Naive thymus-derived CD8-positive, alpha-beta T cell (primary cell): ENCODE results near the gene MYRFL. TPM values are rescaled to one million over a fixed set of nuclear protein-coding genes. Genes with fewer than 3 reads are reported as not detected.

Source experiments
- ATAC-seq, 2 donors: fragments of 150-1000 bp; cut with Tn5 transposase in 1 of 2; sonication (Bioruptor Pico), chemical (Tn5 transposase) in 1 of 2; 1 replicate in 1 of 2; 2 replicates in 1 of 2; pipeline ENCODE4 v1.10.0; 2021; ENCODE audit warnings: mild to moderate bottlenecking in 2 of 2, moderate library complexity in 2 of 2
- POLR2A ChIA-PET: fragments of 350-600 bp; sonication (Branson Sonifier 250); formaldehyde crosslinking; loops from one replicate; lab custom pipeline; 2021; ENCODE audit warnings: antibody characterized with exemption; lab: Charles Lee
- DNase-seq, 10 donors: peaks; one replicate each; pipeline versions ENCODE4 v3.0.0 to v3.0.0-alpha.2; 2020 to 2022
- H3K27ac Mint-ChIP-seq, 10 donors: one replicate each; pipeline ENCODE4 v1.8.0; 2020 to 2022; ENCODE audit warnings: mild to moderate bottlenecking in 10 of 10, mixed read lengths in 10 of 10, moderate library complexity in 4 of 10, inconsistent platforms in 1 of 10
- H3K27me3 Mint-ChIP-seq, 5 donors: one replicate each; pipeline ENCODE4 v1.8.0; 2021 to 2022; ENCODE audit warnings: mixed read lengths in 5 of 5
- H3K36me3 Mint-ChIP-seq, 3 donors: one replicate each; pipeline ENCODE4 v1.8.0; 2020 to 2022; ENCODE audit warnings: mixed read lengths in 3 of 3, mild to moderate bottlenecking in 2 of 3, inconsistent platforms in 1 of 3
- H3K4me1 Mint-ChIP-seq, 4 donors: one replicate each; pipeline ENCODE4 v1.8.0; 2021 to 2022; ENCODE audit warnings: mixed read lengths in 4 of 4
- H3K4me3 Mint-ChIP-seq, 10 donors: one replicate each; pipeline ENCODE4 v1.8.0; 2020 to 2022; ENCODE audit warnings: mild to moderate bottlenecking in 10 of 10, mixed read lengths in 10 of 10, moderate library complexity in 6 of 10, inconsistent platforms in 1 of 10
- H3K9me3 Mint-ChIP-seq, 9 donors: one replicate each; pipeline ENCODE4 v1.8.0; 2020 to 2022; ENCODE audit warnings: mixed read lengths in 9 of 9, mild to moderate bottlenecking in 3 of 9, inconsistent platforms in 1 of 9, moderate library complexity in 1 of 9
- polyA plus RNA-seq, 3 donors: library from polyadenylated mRNA; unstranded; fragments of 300-500 nt; fragmentation: Illumina TruSeq; gene quantifications; one replicate each; pipeline ENCODE4 v1.2.3, GENCODE V29; 2021
- total RNA-seq, 8 experiments: library from RNA in 2 of 8; stranded (reverse) in 2 of 8; gene quantifications; one replicate each; pipeline ENCODE4 v1.2.3 and lab custom pipeline; 2021 to 2026

Gene MYRFL
- total and polyA plus RNA-seq, 5 experiments from 2014 or later: not detected

DNA sequence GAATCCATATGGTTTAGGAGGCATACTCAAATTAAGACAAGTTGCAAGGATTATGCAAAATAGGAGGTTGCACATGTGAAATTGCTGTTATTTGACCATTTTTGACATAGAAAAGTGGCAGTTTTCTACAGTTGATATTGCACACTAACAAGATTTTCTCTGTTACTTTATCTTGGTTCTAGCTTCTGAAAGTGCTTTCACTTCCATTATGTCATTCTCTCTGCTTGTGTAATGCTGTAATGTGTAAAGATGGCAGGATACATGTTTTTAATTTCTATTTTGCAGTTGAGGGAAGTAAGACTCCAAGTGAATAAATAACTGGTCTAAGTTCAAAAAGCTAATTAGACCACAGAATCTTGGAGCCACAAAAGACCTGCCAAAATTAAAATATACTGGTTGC, 60.6 kb downstream of the MYRFL start:
- Mint-ChIP-seq H3K27me3 (peaks cover 0 to 7% (median 0%) of the 10 kb centered on the region in 5 donors), H3K36me3 (no peaks in the 10 kb centered on the region), H3K4me1 (no peaks in the 10 kb centered on the region), H3K9me3 (no peaks in the 10 kb centered on the region), H3K27ac (no peak overlapping the region), H3K4me3 (no peak overlapping the region)
- no peak for DNase-seq
- POLR2A ChIA-PET: no interaction called here
- no peak for ATAC-seq

DNA sequence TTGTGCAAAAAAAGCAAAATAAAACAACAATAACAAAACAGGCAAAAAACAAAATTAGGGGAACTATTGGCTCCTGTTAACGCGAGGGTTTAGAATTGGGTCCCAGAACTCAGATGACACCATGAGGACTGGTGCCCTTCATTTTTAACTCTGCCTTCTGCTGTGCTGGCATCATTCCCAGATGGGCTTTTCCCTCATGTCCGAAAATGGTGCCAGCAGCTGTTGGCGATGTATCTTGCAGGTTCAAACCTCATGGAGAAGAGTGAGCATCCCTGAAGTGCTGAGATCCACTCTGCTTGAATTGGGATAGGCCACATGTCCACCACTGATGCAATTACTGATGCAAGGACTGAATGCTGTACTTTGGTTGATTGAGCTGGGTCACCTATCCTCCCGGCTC, 61.1 kb downstream of the MYRFL start:
- ATAC-seq (no peak), DNase-seq (no peak)
- Mint-ChIP-seq H3K4me3 (no peak overlapping the region), H3K4me1 (no peaks in the 10 kb centered on the region), H3K27ac (no peak overlapping the region), H3K36me3 (no peaks in the 10 kb centered on the region), H3K9me3 (no peaks in the 10 kb centered on the region), H3K27me3 (peaks cover 0 to 7% (median 0%) of the 10 kb centered on the region in 5 donors)
- POLR2A ChIA-PET: no interaction called here

DNA sequence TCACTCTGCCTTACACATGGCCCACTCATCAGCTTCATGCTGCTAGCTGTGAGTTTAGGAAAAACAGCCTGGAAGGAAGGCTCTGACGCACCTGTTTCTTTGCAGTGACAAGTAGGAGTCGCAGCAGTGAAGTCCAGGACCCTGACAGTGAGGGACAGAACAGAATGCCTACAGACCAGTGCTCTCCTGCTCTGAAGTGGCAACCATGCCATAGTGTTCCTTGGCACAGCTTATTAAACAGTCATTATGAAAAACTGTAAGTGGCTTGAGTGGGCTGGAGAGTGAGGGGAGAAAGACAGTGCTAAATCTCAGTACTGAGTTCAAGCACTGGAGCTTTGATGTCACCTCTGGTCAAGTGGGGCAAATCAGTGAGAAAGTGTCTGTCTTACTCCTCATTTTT, 61.7 kb downstream of the MYRFL start:
- Mint-ChIP-seq H3K9me3 (no peaks in the 10 kb centered on the region), H3K36me3 (no peaks in the 10 kb centered on the region), H3K27ac (no peak overlapping the region), H3K27me3 (peaks cover 0 to 4% (median 0%) of the 10 kb centered on the region in 5 donors), H3K4me1 (no peaks in the 10 kb centered on the region), H3K4me3 (no peak overlapping the region)
- POLR2A ChIA-PET: no interaction called here
- DNase-seq (no peak), ATAC-seq (no peak)

DNA sequence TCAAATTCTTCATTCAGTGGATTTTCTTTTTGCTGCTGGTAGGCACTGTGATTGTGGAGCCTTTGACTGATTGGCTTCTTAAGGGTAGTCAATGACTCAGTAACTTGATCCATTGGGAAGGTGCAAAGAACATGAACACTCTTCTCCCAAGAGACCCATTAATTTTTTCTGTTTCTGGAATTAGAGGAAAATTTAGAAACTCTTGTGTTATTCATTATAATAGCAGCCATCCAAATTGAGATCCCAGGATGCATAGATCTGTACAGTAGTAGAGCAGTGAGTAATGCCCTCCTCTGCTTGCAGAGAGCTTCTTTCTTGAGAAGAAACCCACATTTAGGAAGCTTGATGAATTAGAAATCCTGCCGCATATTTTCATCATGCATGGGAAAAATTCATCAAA, 63.9 kb downstream of the MYRFL start:
- Mint-ChIP-seq H3K4me1 (no peaks in the 10 kb centered on the region), H3K36me3 (no peaks in the 10 kb centered on the region), H3K9me3 (no peaks in the 10 kb centered on the region), H3K4me3 (no peak overlapping the region), H3K27me3 (peaks cover 0 to 5% (median 0%) of the 10 kb centered on the region in 5 donors), H3K27ac (no peak overlapping the region)
- POLR2A ChIA-PET: no interaction called here
- ATAC-seq (no peak), DNase-seq (no peak)

- Mint-ChIP-seq H3K4me1 (peaks cover 0 to 2% (median 0%) of the 10 kb centered on the region in 4 donors), H3K9me3 (no peaks in the 10 kb centered on the region), H3K27ac (no peak overlapping the region), H3K27me3 (peaks cover 0 to 10% (median 0%) of the 10 kb centered on the region in 5 donors), H3K4me3 (no peak overlapping the region), H3K36me3 (no peaks in the 10 kb centered on the region)
- DNase-seq (no peak), ATAC-seq (no peak)
- POLR2A ChIA-PET: no interaction called here
These were observed 69.9 kb downstream of the MYRFL start for GRCh38 chr12:69894800-69895383.

GRCh38 chr12:69896653-69897381, 71.8 kb downstream of the MYRFL start:
- Mint-ChIP-seq H3K36me3 (no peaks in the 10 kb centered on the region), H3K27ac (no peak overlapping the region), H3K9me3 (no peaks in the 10 kb centered on the region), H3K27me3 (peaks cover 0 to 14% (median 2%) of the 10 kb centered on the region in 5 donors), H3K4me1 (peaks cover 0 to 5% (median 0%) of the 10 kb centered on the region in 4 donors), H3K4me3 (no peak overlapping the region)
- POLR2A ChIA-PET: no interaction called here
- no peak for DNase-seq
- ATAC-seq: no peak

GRCh38 chr12:69897744-69898143, 72.7 kb downstream of the MYRFL start:
- no peak for ATAC-seq
- H3K9me3 Mint-ChIP-seq: no peaks in the 10 kb centered on the region
- no peaks in the 10 kb centered on the region for H3K36me3 Mint-ChIP-seq
- H3K4me1 Mint-ChIP-seq: peaks cover 0 to 5% (median 0%) of the 10 kb centered on the region in 4 donors
- peaks cover 0 to 14% (median 3%) of the 10 kb centered on the region in 5 donors for H3K27me3 Mint-ChIP-seq
- DNase-seq: no peak
- H3K4me3 Mint-ChIP-seq: no peak overlapping the region
- H3K27ac Mint-ChIP-seq: no peak overlapping the region
- POLR2A ChIA-PET: no interaction called here

DNA sequence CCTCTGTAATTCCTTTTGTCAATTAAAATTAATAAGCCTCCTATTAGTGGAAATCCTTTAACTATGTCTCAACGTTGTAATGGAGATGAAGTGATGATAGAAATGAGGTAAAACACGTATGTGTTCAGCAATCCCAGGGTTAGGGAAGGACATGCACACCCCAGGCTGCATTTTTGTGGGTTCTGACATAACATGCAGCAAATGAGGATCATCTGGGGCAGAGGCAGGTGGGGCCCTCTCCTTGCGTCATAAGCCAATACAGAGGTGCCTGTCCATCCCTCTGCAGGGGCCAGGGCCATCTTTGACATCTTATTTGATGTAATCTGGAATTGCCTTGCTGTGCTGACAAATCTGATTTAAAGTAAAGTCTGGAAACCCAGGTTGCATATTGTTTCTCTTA, 73.2 kb downstream of the MYRFL start:
- POLR2A ChIA-PET: no interaction called here
- ATAC-seq: no peak
- no peak for DNase-seq
- Mint-ChIP-seq H3K4me3 (no peak overlapping the region), H3K9me3 (no peaks in the 10 kb centered on the region), H3K36me3 (no peaks in the 10 kb centered on the region), H3K27ac (no peak overlapping the region), H3K27me3 (peaks cover 0 to 14% (median 3%) of the 10 kb centered on the region in 5 donors), H3K4me1 (peaks cover 0 to 5% (median 0%) of the 10 kb centered on the region in 4 donors)

DNA sequence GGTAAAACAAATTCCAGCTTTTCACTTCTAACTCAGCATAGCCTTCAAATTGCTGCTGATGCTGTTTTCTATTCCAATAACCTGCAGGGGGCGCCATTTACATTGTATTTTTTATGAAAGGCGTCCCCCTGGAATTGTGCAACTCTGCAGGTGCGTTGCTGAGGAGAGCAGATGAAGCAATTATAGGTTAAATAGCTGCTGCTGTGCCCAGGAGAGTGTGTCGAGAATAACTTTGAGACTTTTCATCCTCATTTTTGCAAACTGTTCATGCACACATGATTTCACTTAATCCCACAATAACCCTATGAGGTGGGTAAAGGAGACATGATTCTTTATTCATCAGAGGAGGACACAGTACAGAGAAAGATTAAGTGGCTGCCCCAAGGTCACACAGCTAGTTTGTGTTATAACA, 75.7 kb downstream of the MYRFL start:
- Mint-ChIP-seq H3K9me3 (no peaks in the 10 kb centered on the region), H3K27me3 (peaks cover 0 to 23% (median 3%) of the 10 kb centered on the region in 5 donors), H3K4me1 (peaks cover 0 to 3% (median under 1%) of the 10 kb centered on the region in 4 donors), H3K27ac (no peak overlapping the region), H3K4me3 (no peak overlapping the region), H3K36me3 (no peaks in the 10 kb centered on the region)
- DNase-seq (peak; percentile 18 to 75 (median 56)), ATAC-seq (no peak)
- POLR2A ChIA-PET: no interaction called here

GRCh38 chr12:69901221-69901905, 76.3 kb downstream of the MYRFL start:
- no peak overlapping the region for H3K4me3 Mint-ChIP-seq
- POLR2A ChIA-PET: no interaction called here
- H3K4me1 Mint-ChIP-seq: peaks cover 0 to 7% (median 6%) of the 10 kb centered on the region in 4 donors
- ATAC-seq (no peak), DNase-seq (no peak)
- no peak overlapping the region for H3K27ac Mint-ChIP-seq
- no peaks in the 10 kb centered on the region for H3K36me3 Mint-ChIP-seq
- peaks cover 0 to 23% (median 3%) of the 10 kb centered on the region in 5 donors for H3K27me3 Mint-ChIP-seq
- no peaks in the 10 kb centered on the region for H3K9me3 Mint-ChIP-seq

GRCh38 chr12:69903548-69903947, 78.5 kb downstream of the MYRFL start:
- H3K9me3 Mint-ChIP-seq: no peaks in the 10 kb centered on the region
- POLR2A ChIA-PET: no interaction called here
- peaks cover 0 to 23% (median 3%) of the 10 kb centered on the region in 5 donors for H3K27me3 Mint-ChIP-seq
- H3K36me3 Mint-ChIP-seq: no peaks in the 10 kb centered on the region
- H3K4me1 Mint-ChIP-seq: peaks cover 0 to 14% (median 10%) of the 10 kb centered on the region in 4 donors
- H3K4me3 Mint-ChIP-seq: no peak overlapping the region
- no peak for ATAC-seq
- H3K27ac Mint-ChIP-seq: no peak overlapping the region
- no peak for DNase-seq

- no peaks in the 10 kb centered on the region for H3K9me3 Mint-ChIP-seq
- POLR2A ChIA-PET: no interaction called here
These were observed 79.8 kb downstream of the MYRFL start for GRCh38 chr12:69904777-69905176.

GRCh38 chr12:69905801-69906200, 80.8 kb downstream of the MYRFL start:
- peaks cover 0 to 10% (median 2%) of the 10 kb centered on the region in 5 donors for H3K27me3 Mint-ChIP-seq
- peak overlapping the region in 1 of 10 donors; percentile 8 for H3K4me3 Mint-ChIP-seq
- H3K27ac Mint-ChIP-seq: peak overlapping the region in 1 of 10 donors; percentile 86
- POLR2A ChIA-PET: no interaction called here
- no peaks in the 10 kb centered on the region for H3K36me3 Mint-ChIP-seq
- no peak for DNase-seq
- no peak for ATAC-seq
- H3K9me3 Mint-ChIP-seq: no peaks in the 10 kb centered on the region
- peaks cover 0 to 11% (median 10%) of the 10 kb centered on the region in 4 donors for H3K4me1 Mint-ChIP-seq

More at GRCh38 chr12:69904777-69905176, 79.8 kb downstream of the MYRFL start:
- ATAC-seq (no peak), DNase-seq (no peak)
- Mint-ChIP-seq H3K27me3 (peaks cover 0 to 14% (median 3%) of the 10 kb centered on the region in 5 donors), H3K4me3 (no peak overlapping the region), H3K27ac (peak overlapping the region in 1 of 10 donors; percentile 26), H3K36me3 (no peaks in the 10 kb centered on the region), H3K4me1 (peaks cover 0 to 14% (median 10%) of the 10 kb centered on the region in 4 donors)
